GOT3 (cell line): Measurements from ENCODE around the gene RALY.
"Not testable (repeated sequence)": the region's sequence is repeated elsewhere in the genome, so short reads cannot be mapped to it uniquely, and the experiment has no call there.

Source experiments
- DNase-seq: peaks from one replicate; lab custom pipeline; 2025; ENCODE audit warnings: mixed read lengths; lab: John Stamatoyannopoulos, UW

Gene RALY

DNA sequence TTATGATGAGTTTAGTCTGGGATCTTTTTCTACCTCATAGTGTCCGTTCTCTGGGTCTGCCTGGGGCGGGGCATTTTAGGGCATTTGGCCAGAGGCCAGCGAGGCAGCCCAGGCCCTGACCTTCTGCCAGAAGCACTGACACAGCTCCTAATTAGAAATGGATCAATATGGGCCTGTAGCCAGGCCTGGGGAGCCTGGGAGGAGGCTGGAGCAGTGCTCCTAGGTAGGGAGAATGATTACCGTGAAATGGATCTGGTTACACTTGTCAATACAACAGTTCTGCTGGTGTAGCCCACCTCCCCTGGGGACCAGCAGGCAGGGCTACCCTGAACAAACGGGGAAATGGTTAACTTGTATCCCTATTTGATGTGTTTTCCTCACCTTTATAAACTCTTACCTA lies 23.0 kb downstream of the RALY start:
- no peak for DNase-seq

DNA sequence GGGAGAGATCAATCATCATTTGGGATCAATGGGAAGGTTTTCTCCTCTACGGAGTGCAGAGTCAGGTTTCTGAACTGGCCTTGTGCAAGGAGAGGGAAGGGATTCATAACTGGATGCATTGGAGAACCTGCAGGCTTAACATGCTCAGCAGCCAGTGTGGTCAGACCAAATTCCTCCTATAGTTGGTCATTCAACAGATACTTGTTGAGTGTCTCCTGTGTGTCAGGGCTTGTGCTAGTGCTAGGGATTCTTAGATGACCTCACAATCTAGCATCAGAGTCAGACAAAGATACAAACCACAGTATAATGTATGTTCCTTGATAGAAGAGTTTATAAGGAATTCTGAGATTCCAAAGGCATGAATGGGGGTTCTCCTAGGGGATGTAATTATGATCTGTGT lies 23.9 kb downstream of the RALY start:
- no peak for DNase-seq

DNA sequence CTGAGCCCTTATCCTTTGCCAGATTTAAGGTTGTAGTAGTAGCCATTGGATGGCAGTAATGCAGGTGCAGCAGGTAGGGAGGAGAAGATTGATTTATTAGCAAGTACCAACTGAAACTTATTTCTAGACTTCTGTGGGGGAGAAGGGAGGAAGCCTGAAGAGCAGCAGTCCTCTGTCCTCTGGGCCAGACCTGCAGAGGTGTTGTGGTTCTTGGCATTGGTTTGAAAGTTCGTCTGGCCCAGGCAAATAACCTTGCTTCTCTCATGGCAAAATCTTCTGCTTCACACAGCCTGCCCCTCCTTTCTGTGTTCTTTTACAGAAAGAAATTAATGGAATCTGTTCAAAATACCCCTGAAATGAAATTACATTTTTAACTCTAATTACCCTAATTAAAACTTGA lies 24.5 kb downstream of the RALY start:
- DNase-seq, result no peak

DNA sequence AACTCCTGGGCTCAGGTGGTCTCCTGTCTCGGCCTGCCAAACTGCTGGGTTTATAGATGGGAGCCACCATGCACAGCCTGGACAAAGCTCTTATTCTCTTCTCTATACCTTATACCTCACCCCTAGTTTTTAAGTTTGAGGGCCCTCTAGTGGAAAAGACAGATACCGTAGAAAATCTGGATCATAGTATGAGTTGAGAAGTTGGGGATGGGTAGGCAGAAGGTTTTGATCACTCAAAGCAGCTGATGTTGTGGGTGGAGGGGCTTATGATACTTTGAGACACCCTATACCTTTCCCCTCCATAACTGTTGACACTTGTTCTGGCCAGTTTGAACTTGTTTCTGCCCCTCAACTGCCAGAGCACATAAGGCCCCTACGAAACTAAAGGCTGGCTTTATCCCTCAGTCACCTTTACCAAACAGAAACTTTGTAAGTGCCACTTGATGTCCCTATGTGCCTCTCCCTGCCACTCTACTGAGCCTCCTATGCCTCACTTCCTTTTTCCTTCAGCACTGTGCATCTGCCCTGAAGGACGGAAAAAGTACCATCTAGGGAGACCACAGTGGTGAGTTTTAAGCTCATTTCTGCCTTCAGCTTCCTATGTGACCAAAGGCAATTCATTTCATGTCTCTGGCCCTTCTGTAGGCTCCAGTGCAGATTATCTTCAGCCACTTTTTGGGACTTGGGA lies 28.6 kb downstream of the RALY start:
- DNase-seq, result no peak

DNA sequence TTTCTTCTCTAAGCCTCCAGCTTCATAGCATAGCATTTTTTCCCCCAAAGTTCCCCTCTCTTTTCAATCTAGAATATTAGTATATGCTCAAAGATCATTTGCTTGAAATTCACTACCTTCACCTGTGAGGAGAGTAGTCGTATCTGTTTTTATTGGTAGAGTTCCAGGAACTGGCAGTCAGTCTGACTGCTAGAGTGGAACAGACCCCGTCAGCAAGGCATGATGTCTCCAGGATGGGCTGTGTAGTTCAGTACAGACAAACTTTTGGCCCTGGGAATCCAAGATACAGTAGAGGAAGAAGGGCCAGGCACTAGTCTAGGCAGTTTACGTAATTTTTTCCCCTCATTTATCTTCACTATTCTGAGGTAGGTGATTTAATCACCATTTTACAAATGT lies 29.1 kb downstream of the RALY start:
- DNase-seq, result no peak

DNA sequence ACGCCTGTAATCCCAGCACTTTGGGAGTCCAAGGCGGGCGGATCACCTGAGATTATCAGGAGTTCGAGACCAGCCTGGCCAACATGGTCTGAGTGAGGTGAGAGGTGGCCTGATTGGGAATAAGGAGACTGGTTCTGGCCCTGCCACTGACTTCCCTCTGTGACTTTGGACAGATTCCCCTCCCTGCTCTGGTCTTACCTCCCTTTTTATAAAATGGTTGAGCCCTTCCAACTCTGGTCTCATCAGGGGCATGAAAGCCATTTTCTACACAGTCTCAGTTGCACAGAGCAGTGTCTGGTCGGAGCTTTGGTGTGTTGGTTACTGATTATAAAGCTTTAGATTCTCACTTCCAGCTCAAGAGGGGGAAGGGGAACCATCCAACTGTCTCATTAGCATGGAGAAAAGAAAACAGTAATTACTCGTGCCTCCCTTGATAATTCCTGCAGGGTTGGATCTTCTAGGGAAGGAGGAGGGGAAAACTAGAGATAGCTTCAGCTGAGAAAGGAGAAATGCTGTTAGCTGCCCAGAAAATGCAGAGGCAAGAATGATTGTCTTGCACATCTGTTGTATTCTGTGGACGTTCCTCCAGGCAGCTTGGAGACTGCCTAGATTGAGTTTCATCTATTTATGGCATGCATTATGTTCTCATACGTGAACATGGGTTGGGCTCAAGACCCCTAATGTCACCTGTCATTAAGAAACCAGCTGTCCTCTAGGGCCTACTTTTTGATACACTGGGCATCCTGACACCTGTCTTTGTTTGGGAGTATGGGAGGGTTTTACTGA lies 30.4 kb downstream of the RALY start:
- no peak for DNase-seq

DNA sequence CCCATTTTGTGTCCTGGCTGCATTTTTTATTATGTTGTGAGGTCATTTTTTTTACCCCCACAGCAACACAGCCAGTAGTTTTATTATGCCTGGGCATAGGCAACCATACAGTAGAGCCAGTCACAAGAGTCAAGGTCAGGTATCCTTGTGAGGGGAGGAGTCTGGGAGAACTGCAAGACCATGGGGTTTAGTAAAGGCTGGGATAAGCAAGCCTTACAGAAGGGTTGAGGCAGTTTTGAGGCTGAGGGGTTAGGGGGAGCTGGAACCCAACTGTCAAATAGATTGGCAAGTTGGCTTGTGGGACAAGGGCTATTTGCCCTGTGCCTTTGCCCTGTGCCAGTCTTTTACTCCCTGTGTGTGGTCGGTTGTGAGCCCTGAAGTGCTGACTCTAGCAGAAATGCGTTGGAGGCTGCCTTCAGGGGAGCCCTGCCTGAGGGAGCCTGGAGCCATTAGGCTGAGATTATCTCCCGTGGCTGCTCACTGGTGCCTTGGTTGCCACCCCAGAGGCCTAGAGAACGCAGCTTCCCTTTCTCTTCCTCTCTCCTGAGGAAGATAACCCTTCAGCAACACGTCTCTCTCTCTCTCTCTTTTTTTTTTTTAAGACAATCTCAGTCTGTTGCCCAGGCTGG lies 31.1 kb downstream of the RALY start:
- no peak for DNase-seq

DNA sequence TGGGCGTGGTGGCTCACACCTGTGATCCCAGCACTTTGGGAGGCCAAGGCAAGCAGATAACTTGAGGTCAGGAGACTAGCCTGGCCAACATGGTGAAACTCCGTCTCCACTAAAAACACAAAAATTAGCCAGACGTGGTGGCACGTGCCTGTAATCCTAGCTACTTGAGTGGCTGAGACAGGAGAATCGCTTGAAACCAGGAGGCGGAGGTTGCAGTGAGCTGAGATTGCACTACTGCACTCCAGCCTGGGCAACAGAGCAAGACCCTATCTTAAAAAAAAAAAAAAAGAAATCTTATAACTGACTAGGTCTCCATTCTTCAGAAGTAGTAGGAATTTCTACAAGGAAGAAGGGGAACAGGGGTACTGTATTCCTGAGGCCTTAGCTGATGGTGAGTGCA lies 34.3 kb downstream of the RALY start:
- not testable (repeated sequence) for DNase-seq

DNA sequence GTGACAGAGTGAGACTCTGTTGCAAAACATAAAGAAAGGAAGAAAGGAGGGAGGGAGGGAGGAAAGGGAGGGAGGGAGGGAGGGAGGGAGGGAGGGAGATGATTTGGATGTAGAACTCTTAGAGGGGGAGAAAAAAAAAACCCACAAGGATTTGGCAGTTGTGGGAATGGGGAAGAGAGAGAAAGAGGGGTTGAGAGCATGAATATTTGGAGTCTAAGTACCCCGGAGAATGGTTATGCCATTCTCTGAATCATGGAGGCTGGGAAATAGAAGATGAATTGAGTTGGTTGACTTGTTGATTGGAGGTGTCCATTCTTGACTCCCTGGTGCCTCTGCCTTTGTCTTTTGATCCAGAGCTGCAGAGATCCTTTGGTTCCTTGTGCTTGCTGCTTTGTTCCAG lies 35.7 kb downstream of the RALY start:
- no peak for DNase-seq

DNA sequence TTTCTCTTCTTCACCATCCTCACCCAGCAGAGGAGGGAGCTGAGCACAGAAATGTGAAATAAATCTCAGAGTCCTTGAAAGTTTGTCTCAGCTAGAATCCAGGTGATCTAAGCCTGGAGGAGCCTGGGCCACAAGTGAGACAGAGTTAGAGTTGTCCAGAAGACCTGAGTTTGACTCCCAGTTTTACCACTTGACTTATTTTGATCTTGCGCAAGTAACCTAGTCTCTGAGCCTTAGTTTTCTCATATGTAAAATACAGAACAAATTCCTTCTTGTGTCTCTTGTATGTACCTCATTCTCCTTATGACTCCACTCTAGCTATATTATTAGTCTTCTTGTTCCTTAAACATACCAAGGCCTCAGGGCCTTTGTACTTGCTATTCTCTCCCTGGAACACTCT lies 36.7 kb downstream of the RALY start:
- no peak for DNase-seq

DNA sequence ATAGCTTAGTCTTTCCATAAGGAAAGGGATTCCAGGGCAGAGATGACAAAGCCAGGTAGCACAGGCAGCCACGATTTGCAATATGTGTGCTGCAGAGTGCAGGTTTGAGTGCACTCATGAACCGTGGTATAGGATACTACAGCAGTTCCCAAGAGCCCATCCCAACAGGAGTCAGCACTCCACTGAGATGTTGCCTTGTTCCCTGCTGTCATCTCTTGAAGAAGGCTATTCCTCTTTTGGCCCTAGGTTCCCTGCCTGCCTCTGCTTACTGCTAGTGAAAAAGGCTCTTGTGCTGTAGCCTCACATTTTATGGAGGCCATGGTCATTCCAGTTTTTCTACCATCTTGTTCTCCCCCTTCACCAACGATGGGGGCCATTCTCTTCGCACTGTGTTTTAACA lies 40.2 kb downstream of the RALY start:
- DNase-seq, result no peak

DNA sequence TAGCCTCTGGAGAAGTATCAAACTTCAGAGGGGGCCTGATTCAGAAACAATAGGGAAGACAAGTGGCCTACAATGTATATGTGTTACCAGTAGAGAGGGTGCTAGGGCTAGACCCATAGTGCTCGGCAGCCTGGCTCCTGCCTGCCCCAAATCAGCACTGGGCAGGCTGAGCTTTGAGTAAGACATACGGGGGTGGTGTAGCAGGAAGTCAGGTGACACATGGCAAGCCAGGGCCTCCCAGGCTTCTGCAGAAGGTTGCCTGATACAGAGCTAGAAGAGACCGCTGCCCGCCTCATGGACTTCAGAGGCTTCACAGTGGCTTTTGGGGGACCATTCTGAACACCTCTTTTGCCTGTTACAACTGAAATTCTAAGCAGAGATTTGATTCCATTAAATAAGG lies 43.4 kb downstream of the RALY start:
- no peak for DNase-seq

DNA sequence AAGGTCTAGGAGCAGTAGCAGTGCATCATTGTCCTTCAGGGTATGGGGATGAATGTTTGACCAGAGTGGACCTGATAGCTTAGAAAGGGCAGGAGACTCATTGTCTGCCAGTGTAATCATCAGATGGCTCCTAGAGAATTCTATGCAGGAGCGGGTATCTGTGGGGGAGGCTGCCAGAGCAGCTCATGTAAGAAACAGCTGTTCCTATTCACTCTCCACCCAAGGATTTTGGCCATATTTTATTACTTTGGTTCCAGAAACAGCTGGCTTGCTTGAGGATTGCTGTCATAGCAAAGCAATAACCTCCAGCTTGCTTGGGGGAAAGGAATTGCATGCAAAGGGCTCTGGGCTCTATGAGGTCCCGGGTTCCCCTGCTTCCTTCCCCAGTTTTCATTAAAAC lies 44.1 kb downstream of the RALY start:
- DNase-seq, result no peak

DNA sequence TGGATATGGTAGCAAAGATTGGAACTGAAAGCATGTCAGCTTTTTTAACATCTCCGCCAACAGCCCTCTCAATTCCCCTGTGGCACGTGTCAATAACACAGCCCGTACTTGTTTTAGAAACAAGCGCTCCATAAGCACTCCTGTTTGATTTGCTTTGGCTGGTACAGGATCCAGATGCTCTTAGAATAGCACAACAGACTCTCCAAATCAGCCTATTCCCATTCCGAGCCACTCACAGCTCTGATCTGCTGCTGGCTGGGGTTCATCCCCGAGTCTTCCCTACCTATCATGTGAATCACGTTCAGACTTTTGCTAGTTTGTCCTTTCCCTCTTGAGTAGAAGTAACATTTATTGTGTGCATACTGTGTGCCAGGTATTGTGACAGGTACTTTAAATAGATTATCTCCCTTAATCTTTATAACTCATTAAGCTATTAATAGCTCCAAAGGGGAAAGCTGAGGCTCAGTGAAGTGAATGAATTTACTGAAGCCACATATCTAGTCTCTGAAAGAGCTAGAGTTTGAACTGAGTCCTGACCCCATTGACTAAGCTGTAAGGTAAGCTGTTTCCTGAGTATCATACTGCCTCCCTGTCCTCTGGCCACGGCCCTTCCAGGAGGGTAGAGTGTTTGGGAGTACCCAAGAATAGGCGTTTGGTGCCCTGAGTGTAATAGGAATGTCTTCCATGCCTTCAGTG lies 46.7 kb downstream of the RALY start:
- DNase-seq, result no peak

DNA sequence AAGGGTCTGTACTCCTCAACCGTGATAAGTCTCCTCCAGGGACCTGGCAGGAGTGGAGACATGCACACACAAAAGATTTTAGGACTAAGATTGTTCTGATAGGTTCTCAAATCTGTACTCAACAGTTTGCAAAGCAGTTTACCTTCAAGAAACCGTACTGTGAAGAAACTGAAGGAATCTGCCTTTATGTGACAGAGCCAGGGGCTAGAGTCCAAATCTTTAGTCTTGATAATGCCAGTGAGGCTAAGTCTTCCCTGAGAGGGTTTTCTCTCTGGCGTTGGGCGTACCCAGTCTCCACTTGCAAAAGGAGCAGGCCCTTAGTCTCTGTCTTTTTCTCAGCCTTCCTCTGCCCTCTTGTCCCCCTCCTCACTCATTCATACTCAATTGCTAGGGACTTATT lies 47.5 kb downstream of the RALY start:
- no peak for DNase-seq

DNA sequence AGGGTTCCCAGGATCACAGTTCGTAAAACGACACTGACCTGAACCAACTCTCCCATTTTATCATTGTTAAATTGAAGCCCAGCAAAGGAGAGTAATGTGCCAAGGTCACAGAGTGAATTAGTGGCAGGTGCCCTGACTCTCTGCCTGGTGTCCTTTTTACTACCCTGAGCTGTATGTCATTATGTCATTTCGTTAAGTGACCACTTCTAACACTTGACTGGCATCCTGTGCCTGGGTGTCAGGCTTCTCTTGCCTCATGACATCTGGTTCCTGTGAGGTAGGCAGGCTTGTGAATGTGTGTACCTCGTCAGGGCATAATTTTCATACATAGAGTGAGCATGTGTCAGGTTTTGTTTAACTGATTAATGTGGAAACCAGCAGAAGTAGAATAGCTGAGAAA lies 48.6 kb downstream of the RALY start:
- no peak for DNase-seq

DNA sequence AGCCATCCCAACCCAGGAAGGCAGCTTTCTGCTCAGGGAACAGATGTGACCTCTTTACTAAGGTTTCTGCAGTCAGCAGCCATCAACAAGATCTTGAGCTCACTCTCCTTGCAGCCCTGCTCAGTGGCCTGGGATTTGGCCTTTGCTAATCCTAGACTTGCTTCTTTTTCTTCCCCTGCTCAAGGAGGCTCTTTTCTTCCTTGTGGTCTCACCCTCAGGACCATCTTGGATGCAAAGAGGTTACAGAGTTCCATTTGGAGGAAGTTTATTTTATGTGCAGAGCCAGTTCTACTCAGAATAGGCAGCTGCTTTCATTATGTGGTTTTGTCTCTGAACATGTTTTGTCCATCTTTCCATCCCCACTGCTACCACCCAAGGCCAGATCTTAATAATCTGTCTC lies 49.3 kb downstream of the RALY start:
- no peak for DNase-seq

DNA sequence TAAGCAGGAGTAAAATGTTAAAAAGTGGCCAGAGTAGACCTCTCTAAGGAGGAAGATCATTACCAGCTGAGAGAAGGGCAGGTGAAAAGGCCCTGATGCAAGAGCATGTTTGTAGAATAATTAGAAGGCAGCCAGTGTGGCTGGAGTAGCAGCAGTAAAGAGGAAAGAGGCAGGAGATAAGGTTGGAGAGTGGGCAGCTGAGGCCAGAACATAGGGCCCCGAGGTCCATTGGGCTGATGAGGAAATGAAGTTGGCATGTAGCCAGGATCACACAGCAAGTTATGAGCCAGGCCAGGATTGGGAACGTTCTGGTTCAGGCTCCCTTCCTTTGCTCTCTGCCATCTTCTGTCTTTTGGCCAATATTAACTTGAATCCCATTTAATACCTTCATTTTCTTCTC lies 51.6 kb downstream of the RALY start:
- DNase-seq, result no peak

DNA sequence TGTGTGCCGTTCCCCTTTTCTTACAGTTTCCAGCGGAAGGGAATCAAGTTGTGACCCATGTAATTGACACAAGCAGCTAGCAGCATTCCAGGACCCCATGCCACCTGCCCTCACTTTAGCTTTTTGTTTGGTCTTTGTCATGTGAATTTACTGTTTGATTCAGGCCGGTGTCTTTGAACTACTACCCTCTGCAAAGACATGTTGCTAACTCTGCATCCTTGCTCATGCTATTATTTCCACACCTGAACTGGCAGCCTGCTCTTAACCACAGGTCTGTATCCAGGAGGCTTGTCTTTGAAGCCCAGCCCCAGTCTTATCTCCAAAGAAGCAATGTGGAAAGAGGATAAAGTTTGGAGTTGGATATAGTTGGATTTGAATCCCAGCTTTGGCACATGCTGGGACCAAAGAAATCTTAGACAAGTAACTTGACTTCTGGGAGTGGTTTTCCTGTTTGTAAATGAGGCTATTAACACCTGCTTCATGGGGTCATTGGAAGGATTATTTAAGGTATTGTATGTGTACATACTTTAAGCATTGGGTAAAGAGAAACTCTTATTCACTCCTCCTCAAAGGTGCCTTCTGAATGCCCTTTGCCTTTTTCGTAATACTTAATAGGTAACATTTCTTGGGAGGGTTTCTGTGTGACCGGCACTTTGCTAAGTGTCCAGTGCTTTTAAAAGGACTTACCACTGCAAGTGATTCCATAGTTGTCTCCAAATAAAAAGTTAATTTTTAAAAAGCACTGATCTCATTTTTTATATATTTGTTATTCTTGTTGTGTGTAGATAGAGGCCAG lies 52.4 kb downstream of the RALY start:
- no peak for DNase-seq

DNA sequence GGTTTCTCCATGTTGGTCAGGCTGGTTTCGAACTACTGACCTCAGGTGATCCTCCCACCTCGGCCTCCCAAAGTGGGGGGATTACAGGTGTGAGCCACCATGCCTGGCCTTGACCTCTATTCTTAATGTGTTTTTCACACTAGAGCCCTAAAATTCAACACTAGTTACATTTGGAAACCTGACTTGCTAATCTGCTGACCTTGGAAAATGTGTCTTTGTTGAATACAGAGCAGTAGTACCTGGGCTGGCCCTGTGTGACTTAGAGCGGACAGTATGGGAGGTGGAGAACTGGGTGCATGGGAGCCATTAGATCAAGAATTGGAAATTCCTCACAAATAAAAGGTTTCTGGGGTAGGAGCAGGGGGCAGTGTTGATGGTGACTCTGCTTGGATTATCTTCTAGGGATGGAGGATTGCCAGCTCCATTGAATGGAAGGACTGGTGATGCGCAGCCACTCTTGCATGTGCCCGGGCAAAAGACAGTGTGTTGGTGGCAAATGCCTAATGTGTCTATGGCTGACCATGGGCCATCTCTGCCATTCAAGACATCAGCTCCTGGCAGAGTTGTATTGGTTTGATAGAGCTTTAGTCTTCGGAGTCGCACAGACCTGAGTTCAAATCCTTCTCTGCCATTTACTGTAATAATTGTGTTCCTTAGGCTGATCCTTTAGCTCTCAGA lies 53.4 kb downstream of the RALY start:
- no peak for DNase-seq

DNA sequence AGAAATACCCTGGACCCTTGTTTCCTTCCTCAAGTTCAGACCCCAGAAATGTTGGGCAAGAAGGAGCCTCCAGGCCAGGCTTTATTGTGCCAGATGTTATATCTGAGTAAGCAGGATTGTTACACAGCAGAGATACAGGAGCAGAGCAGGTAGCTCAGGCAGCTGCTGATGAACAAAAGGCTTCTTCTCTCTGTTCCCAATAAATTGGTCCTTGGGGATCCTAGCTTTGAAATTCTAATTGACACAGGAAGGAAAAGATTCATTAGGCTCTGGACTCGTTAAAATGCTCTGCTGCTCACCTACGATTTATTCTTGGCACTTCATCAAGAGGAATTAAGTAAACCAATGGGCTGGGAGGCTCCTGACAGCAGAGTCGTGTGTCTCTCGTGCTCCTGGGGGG lies 54.2 kb downstream of the RALY start:
- DNase-seq, result no peak
